Stimulated activated CD8-positive, alpha-beta memory T cell treated with anti-CD3 and anti-CD28 coated beads, Interleukin-4, amount 100 ng/mL, for 4 hours (primary cell): Measurements from ENCODE around the gene KRTAP10-1.

Source experiments
- DNase-seq, 2 donors: peaks; one replicate each; pipeline ENCODE4 v3.0.0-alpha.2; 2020; ENCODE audit warnings: low read depth in 2 of 2, low spot score in 1 of 2

Gene KRTAP10-1

GRCh38 chr21:44548922-44549321 lies 8.9 kb upstream of the KRTAP10-1 start:
- no peak for DNase-seq

- DNase-seq = no peak
These were observed 8.4 kb upstream of the KRTAP10-1 start for GRCh38 chr21:44548381-44548780.

DNA sequence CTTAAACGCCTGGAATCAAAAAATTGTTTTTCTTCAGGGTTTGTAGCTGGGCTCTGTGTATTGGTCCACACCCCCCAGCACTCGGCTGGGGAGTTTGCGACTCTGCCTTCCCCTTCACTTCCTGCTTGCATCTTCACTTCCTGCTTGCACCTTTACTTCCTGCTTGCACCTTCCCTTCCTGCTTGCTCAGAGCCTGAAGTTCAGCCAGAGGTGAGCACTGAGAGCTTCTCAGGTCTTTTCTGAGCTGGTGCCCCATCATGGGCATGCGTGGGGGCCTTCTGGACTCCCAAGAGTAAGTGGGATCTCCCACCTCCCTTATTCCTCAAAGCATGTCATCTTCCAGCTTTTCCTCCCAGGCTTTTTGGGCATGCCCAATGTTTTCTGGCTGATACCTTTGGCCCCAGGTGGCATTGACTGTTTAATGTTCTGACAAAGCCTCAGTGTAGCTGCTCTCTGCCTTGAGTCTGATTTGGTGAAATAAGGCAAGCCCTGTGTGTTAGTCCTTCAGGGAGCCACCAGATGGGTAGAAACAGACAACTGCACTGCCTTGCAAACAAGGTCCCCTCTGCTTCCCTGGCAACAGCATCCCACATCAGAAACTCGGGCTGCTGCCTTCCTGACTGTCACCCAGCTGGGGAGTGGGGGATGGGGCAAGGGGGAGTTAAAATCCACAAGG lies 7.8 kb upstream of the KRTAP10-1 start:
- DNase-seq = no peak

GRCh38 chr21:44544566-44544965 lies 4.6 kb upstream of the KRTAP10-1 start:
- no peak for DNase-seq

GRCh38 chr21:44542716-44543115 lies 2.7 kb upstream of the KRTAP10-1 start:
- no peak for DNase-seq

GRCh38 chr21:44540741-44541288 lies 820 bp upstream of the KRTAP10-1 start:
- no peak for DNase-seq

- DNase-seq = no peak
These were observed 949 bp downstream of the KRTAP10-1 start for GRCh38 chr21:44539046-44539445.

- DNase-seq = no peak
These were observed 1.8 kb downstream of the KRTAP10-1 start for GRCh38 chr21:44537930-44538911.

DNA sequence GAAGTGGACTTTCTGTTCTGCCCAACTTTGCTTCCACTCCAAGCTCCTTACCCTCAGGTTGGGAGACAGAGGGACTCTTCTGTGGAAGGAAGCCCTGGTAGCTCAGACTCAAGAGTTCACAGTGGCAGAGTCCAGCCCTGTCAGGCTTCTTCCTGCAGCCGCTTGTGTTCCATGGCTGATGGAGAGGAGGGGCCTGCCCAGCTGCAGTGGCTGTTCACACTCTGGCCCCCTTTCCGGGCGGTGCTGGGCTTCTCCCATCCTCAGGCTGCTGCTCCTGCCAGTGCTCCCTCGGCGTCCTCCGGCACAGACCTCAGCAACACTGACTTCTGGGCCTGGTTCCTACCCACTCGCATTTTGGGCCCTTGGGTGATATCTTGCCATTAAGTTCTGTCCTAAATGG lies 4.0 kb downstream of the KRTAP10-1 start:
- no peak for DNase-seq

DNA sequence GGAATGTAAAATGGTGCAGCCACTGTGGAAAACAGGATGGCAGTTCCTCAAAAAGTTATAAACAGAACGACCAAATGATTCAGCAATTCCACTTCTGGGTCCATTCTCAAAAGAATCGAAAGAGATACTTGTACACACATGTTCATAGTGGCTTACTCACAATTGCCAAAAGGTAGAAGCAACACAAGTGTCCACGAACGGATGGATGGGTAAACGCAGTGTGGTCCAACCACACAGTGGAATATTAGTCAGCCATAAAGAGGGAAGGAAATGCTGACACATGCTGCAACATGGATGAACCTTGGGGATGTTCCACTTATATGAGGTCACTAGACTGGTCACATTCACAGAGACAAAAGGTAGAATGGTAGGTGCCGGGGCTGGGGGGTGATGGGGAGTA lies 5.3 kb downstream of the KRTAP10-1 start:
- no peak for DNase-seq

GRCh38 chr21:44533891-44534627 lies 5.9 kb downstream of the KRTAP10-1 start:
- DNase-seq = no peak

- DNase-seq = no peak
These were observed 6.7 kb downstream of the KRTAP10-1 start for GRCh38 chr21:44533121-44533890.

GRCh38 chr21:44532712-44533111 lies 7.3 kb downstream of the KRTAP10-1 start:
- no peak for DNase-seq

- no peak for DNase-seq
These were observed 8.1 kb downstream of the KRTAP10-1 start for GRCh38 chr21:44531606-44532564.

- no peak for DNase-seq
These were observed 8.9 kb downstream of the KRTAP10-1 start for GRCh38 chr21:44530903-44531605.

DNA sequence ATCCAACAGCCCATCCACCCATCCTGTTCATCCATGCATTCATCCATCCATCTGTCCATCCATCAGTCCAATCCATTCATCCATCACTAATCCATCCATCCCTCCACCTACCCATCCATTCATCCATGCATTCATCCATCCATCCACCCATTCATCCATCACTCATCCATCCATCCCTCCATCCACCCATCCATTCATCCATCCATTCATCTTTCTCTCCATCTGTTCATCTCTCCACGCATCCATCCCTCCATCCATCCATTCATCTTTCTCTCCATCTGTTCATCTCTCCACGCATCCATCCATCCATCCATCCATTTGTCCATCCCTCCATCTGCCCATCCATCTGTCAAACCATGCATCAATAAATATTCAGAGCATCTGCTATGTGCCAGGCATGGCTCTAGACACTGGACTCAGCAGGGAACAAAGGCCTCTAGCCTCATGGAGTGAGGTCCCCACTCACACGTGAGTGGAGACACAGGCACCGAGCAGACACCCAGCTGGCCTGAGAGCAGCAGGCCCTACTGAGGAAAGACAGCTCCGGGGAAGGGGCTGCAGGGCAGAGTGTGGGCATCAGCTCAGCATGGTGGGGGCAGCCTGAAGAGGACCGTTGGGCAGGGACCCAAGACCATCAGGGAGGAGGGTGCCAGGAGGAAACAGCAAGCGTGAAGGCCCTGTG lies 9.6 kb downstream of the KRTAP10-1 start:
- no peak for DNase-seq

DNA sequence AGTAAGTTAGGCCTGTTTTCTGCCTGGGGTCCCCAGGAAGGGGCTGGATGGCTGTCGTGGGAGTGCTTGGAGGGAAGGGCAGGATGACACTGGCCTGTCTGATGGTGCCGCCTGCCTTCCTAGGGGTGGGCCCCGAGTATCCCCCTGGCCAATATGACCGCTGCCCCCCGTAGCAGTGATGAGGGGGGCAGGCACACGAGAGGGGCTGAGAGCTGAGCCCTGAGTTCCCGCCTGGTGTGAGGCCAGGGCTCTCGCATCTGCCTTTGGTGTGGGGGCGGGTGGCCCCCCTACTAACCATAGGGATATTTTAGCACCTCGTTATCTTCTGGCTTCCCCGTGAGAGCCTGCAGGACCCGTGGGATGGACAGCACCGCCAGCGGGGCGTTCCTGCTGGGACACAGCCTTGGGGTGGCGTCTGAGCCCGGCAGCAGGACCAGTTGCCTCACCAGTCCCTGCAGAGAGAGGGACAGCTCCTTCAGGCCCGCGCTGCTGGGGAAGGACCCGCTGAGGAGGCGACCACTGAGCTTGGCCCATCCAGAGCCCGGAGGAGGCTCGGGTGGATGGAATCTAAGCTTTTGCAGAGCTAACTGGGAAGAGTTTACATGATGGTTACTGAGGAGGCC lies 10.4 kb downstream of the KRTAP10-1 start:
- DNase-seq = no peak

- no peak for DNase-seq
These were observed 11.0 kb downstream of the KRTAP10-1 start for GRCh38 chr21:44529011-44529421.
